ENCODE data around the gene FAM83E. TPM values are rescaled to one million over a fixed set of nuclear protein-coding genes. Genes with fewer than 3 reads are reported as not detected.

The FAM83E gene
- total RNA-seq, 1 donor from 2014 or later = 1.1 TPM

DNA sequence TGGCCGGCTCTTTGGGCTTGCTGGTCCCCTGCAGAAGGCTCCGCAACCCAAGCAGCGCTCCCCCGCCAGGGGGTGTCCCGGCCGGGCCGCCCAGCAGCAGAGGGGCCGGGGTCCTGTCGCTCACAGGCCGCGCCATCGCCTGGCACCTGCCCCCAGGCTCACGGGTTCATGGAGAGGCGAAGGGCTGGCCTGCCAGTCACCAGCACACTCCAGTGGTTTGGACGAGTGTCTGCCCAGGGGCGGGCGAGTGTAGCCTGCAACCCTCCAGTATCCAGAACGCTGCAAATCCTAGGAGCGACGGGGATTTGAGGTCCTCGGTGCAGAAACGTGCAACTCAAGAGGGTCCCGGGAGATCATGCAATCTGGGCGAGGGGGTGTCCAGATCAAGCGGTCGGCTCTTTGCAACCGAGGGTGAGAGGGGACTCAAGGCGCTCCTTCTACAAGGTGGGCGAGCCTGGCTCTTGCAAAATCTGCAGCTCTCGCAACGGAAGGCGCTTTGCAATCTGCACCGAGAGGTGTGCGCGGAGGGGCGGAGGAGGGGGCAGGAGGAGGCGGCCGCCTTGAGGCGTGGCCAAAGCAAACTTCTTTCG lies 22.1 kb upstream of the FAM83E start, which contains the start of gene DBP:
Gene DBP, minus strand, starts transcription at position 521 of the 590 bp plus-strand sequence. Its CDS starts 385 bp downstream, at position 136.
- TF ChIP-seq, protein P1, sequence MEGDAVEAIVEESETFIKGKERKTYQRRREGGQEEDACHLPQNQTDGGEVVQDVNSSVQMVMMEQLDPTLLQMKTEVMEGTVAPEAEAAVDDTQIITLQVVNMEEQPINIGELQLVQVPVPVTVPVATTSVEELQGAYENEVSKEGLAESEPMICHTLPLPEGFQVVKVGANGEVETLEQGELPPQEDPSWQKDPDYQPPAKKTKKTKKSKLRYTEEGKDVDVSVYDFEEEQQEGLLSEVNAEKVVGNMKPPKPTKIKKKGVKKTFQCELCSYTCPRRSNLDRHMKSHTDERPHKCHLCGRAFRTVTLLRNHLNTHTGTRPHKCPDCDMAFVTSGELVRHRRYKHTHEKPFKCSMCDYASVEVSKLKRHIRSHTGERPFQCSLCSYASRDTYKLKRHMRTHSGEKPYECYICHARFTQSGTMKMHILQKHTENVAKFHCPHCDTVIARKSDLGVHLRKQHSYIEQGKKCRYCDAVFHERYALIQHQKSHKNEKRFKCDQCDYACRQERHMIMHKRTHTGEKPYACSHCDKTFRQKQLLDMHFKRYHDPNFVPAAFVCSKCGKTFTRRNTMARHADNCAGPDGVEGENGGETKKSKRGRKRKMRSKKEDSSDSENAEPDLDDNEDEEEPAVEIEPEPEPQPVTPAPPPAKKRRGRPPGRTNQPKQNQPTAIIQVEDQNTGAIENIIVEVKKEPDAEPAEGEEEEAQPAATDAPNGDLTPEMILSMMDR (IDR thresholded peaks at IDR 0.05) = peak; percentile 27
- peaks cover 53% of the 10 kb centered on the region for H3K4me1 Mint-ChIP-seq (ENCODE audit: unreplicated experiment)

GRCh38 chr19:48635966-48636858 lies 21.3 kb upstream of the FAM83E start:
- H3K4me1 Mint-ChIP-seq (ENCODE audit: unreplicated experiment) = peaks cover 60% of the 10 kb centered on the region
- H3K36me3 Mint-ChIP-seq (ENCODE audit: unreplicated experiment) = peaks cover 2% of the 10 kb centered on the region
- H3K27me3 Mint-ChIP-seq (ENCODE audit: unreplicated experiment) = peaks cover 2% of the 10 kb centered on the region
- peak overlapping the region; percentile 100 for H3K27ac Mint-ChIP-seq (ENCODE audit: unreplicated experiment)
- H3K9me3 Mint-ChIP-seq (ENCODE audit: unreplicated experiment) = no peaks in the 10 kb centered on the region
- H3K4me3 Mint-ChIP-seq (ENCODE audit: unreplicated experiment) = peak overlapping the region; percentile 96
- no peak for DNase-seq (ENCODE audit: extremely low spot score, unreplicated experiment)
- TF ChIP-seq, protein P1 (IDR thresholded peaks at IDR 0.05) = no peak

More for the DNA sequence above, 22.1 kb upstream of the FAM83E start, which contains the start of gene DBP:
- Mint-ChIP-seq H3K36me3 (ENCODE audit: unreplicated experiment) (peaks cover 2% of the 10 kb centered on the region), H3K27ac (ENCODE audit: unreplicated experiment) (peak within 1 kb of the TSS; percentile 100), H3K27me3 (ENCODE audit: unreplicated experiment) (peaks cover 6% of the 10 kb centered on the region), H3K4me3 (ENCODE audit: unreplicated experiment) (peak within 1 kb of the TSS; percentile 96), H3K9me3 (ENCODE audit: unreplicated experiment) (no peaks in the 10 kb centered on the region)
- no peak for DNase-seq (ENCODE audit: extremely low spot score, unreplicated experiment)

DNA sequence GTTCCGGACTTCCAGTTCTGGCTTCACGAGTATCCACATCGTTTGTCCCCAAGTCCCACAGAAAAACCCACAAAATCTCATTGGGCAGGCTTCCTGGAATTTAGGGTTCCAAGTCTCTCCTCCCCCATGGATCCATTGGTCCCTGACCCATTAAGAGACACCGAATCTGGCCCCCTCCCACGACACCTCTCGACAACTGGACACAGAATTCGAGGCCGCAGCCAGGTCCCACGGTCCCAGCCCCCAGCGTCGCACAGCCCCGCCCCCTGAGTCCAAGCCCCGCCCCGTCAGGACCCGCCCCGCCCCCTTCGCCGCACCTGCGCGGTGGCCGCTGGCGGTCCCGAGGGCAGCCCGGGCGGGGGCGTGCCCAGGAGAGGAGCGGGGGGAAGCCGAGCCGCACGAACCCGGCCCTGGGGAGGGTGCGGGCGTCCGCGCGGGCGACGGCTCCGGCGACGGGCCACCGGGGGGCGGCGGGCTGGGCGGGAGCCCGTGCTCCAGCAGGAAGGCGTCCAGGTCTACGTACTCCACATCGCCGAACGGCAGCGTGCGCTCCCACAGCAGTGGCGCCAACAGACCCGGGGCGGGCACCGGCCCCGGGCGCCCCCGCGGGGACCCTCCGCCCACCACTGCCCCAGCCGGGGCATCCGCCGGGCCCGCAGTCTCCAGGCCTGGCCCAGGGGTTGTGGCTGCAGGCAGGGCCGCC lies 20.5 kb upstream of the FAM83E start:
- Mint-ChIP-seq H3K27ac (ENCODE audit: unreplicated experiment) (peak overlapping the region; percentile 100), H3K36me3 (ENCODE audit: unreplicated experiment) (peaks cover 2% of the 10 kb centered on the region)
- no peak for DNase-seq (ENCODE audit: extremely low spot score, unreplicated experiment)

GRCh38 chr19:48634424-48635262 lies 19.8 kb upstream of the FAM83E start:
- TF ChIP-seq, protein P1 (IDR thresholded peaks at IDR 0.05) = no peak
- H3K4me3 Mint-ChIP-seq (ENCODE audit: unreplicated experiment) = peak overlapping the region; percentile 76
- no peaks in the 10 kb centered on the region for H3K27me3 Mint-ChIP-seq (ENCODE audit: unreplicated experiment)
- no peaks in the 10 kb centered on the region for H3K9me3 Mint-ChIP-seq (ENCODE audit: unreplicated experiment)
- H3K4me1 Mint-ChIP-seq (ENCODE audit: unreplicated experiment) = peaks cover 75% of the 10 kb centered on the region
- DNase-seq (ENCODE audit: extremely low spot score, unreplicated experiment) = peak; percentile 97
- H3K36me3 Mint-ChIP-seq (ENCODE audit: unreplicated experiment) = peaks cover 4% of the 10 kb centered on the region
- H3K27ac Mint-ChIP-seq (ENCODE audit: unreplicated experiment) = peak overlapping the region; percentile 93

More for the DNA sequence above, 20.5 kb upstream of the FAM83E start:
- H3K9me3 Mint-ChIP-seq (ENCODE audit: unreplicated experiment) = no peaks in the 10 kb centered on the region
- TF ChIP-seq, protein P1 (IDR thresholded peaks at IDR 0.05) = no peak
- peaks cover 2% of the 10 kb centered on the region for H3K27me3 Mint-ChIP-seq (ENCODE audit: unreplicated experiment)
- H3K4me3 Mint-ChIP-seq (ENCODE audit: unreplicated experiment) = peak overlapping the region; percentile 96
- peaks cover 68% of the 10 kb centered on the region for H3K4me1 Mint-ChIP-seq (ENCODE audit: unreplicated experiment)
